DND-41 (cell line): ENCODE data around the gene DNAJB4.
"Not testable (repeated sequence)": the region's sequence is repeated elsewhere in the genome, so short reads cannot be mapped to it uniquely, and the experiment has no call there.

Experiments
- ATAC-seq: fragments of 200-7000 bp; cut with Tn5 transposase; 3 replicates; pipeline ENCODE4 v1.9.1; 2021; ENCODE audit warnings: low read depth; ENCODE audit not compliant: insufficient read depth
- DNase-seq: peaks from one replicate; pipeline ENCODE4 v3.0.0-alpha.2; 2020
- H2AFZ ChIP-seq: 2 replicates; pipeline ENCODE4 v1.6.0; 2012; ENCODE audit warnings: low read depth, low read length
- H3K27ac ChIP-seq: 2 replicates; pipeline ENCODE4 v1.5.1; 2012; ENCODE audit warnings: low read length, inconsistent platforms
- H3K27me3 ChIP-seq: fragments of 200-600 bp; sonication (generic); 2 replicates; pipeline ENCODE4 v1.6.0; 2012; ENCODE audit warnings: low read length, mild to moderate bottlenecking, inconsistent platforms; ENCODE audit not compliant: insufficient read depth, poor library complexity
- H3K36me3 ChIP-seq: 2 replicates; pipeline ENCODE4 v1.5.1; 2012; ENCODE audit warnings: low read length, inconsistent platforms; ENCODE audit not compliant: insufficient read depth
- H3K4me1 ChIP-seq: 2 replicates; pipeline ENCODE4 v1.5.1; 2012; ENCODE audit warnings: mild to moderate bottlenecking, low read length; ENCODE audit not compliant: insufficient read depth
- H3K4me2 ChIP-seq: 2 replicates; pipeline ENCODE4 v1.6.0; 2012; ENCODE audit warnings: mild to moderate bottlenecking, moderate library complexity, low read length, inconsistent platforms; ENCODE audit not compliant: insufficient read depth
- H3K4me3 ChIP-seq, 2 experiments: fragments of 200-600 bp in 1 of 2; shearing (Covaris generic) in 1 of 2; 2 replicates each; pipeline ENCODE4 v1.5.1; 2012 to 2016; ENCODE audit warnings: inconsistent platforms in 2 of 2, low read length in 2 of 2, mild to moderate bottlenecking in 2 of 2, low read depth in 1 of 2, moderate library complexity in 1 of 2
- H3K79me2 ChIP-seq: 2 replicates; pipeline ENCODE4 v1.6.0; 2012; ENCODE audit warnings: low read length, inconsistent platforms; ENCODE audit not compliant: insufficient read depth
- H3K9ac ChIP-seq: 2 replicates; pipeline ENCODE4 v1.6.0; 2012; ENCODE audit warnings: low read depth, mild to moderate bottlenecking, inconsistent platforms, low read length, moderate library complexity
- H3K9me3 ChIP-seq: 2 replicates; pipeline ENCODE4 v1.5.1; 2012; ENCODE audit warnings: low read length, moderate library complexity, mild to moderate bottlenecking, inconsistent platforms; ENCODE audit not compliant: insufficient read depth, severe bottlenecking
- H4K20me1 ChIP-seq: 2 replicates; pipeline ENCODE4 v1.6.0; 2012; ENCODE audit warnings: low read length; ENCODE audit not compliant: insufficient read depth
- EZH2 ChIP-seq: IDR thresholded peaks from 3 replicates; pipeline ENCODE4 v1.6.1; 2012; ENCODE audit warnings: borderline replicate concordance, low read depth, mild to moderate bottlenecking, moderate library complexity, low read length, inconsistent platforms; ENCODE audit not compliant: severe bottlenecking
- TF ChIP-seq, protein P1 (sequence below): IDR thresholded peaks from 2 replicates; pipeline ENCODE4 v1.5.1; 2012; ENCODE audit warnings: borderline replicate concordance, low read length, moderate library complexity, mild to moderate bottlenecking; ENCODE audit not compliant: poor library complexity, severe bottlenecking; ENCODE audit errors: extremely low read depth

Gene DNAJB4

GRCh38 chr1:77978293-77978968 lies 26.3 kb upstream of the DNAJB4 start:
- DNase-seq (peak; percentile 86), ATAC-seq (peak; percentile 69)
- Histone ChIP-seq H3K9ac (peak overlapping the region; percentile 74), H3K4me1 (peaks cover 57% of the 10 kb centered on the region), H3K27ac (peak overlapping the region; percentile 99), H3K27me3 (no peaks in the 10 kb centered on the region), H3K9me3 (no peaks in the 10 kb centered on the region), H3K4me3 (peak overlapping the region; percentile 56 to 65; a peak in 3 of 4 replicates), H3K79me2 (peaks cover 93% of the 10 kb centered on the region), H4K20me1 (peaks cover 44% of the 10 kb centered on the region), H2AFZ (peak overlapping the region; percentile 71), H3K4me2 (peak overlapping the region; percentile 78), H3K36me3 (peaks cover 43% of the 10 kb centered on the region)
- TF ChIP-seq, protein P1, sequence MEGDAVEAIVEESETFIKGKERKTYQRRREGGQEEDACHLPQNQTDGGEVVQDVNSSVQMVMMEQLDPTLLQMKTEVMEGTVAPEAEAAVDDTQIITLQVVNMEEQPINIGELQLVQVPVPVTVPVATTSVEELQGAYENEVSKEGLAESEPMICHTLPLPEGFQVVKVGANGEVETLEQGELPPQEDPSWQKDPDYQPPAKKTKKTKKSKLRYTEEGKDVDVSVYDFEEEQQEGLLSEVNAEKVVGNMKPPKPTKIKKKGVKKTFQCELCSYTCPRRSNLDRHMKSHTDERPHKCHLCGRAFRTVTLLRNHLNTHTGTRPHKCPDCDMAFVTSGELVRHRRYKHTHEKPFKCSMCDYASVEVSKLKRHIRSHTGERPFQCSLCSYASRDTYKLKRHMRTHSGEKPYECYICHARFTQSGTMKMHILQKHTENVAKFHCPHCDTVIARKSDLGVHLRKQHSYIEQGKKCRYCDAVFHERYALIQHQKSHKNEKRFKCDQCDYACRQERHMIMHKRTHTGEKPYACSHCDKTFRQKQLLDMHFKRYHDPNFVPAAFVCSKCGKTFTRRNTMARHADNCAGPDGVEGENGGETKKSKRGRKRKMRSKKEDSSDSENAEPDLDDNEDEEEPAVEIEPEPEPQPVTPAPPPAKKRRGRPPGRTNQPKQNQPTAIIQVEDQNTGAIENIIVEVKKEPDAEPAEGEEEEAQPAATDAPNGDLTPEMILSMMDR: no peak
- TF ChIP-seq EZH2: no peak

- Histone ChIP-seq H4K20me1 (peaks cover 38% of the 10 kb centered on the region), H2AFZ (peak within 1 kb of the TSS; percentile 96), H3K27me3 (no peaks in the 10 kb centered on the region), H3K27ac (peak within 1 kb of the TSS; percentile 99), H3K4me1 (peaks cover 51% of the 10 kb centered on the region), H3K9ac (peak within 1 kb of the TSS; percentile 74), H3K36me3 (peaks cover 41% of the 10 kb centered on the region), H3K9me3 (no peaks in the 10 kb centered on the region), H3K4me2 (peak within 1 kb of the TSS; percentile 78), H3K4me3 (peak within 1 kb of the TSS; percentile 56 to 65), H3K79me2 (peaks cover 91% of the 10 kb centered on the region)
- TF ChIP-seq, protein P1: peak; percentile 84
- TF ChIP-seq EZH2: no peak
- DNase-seq (peak; percentile 98), ATAC-seq (peak; percentile 88)
Observed at GRCh38 chr1:77978969-77979876, 25.5 kb upstream of the DNAJB4 start, which contains the start of gene FUBP1. Gene FUBP1 (minus strand): TSS chr1:77979072. CDS start chr1:77979004, 68 bp downstream.

GRCh38 chr1:77983352-77983996 lies 21.3 kb upstream of the DNAJB4 start:
- not testable (repeated sequence) for DNase-seq, H3K4me2 ChIP-seq, H4K20me1 ChIP-seq, H3K27me3 ChIP-seq, ATAC-seq, H2AFZ ChIP-seq, H3K36me3 ChIP-seq, H3K4me3 ChIP-seq, H3K9me3 ChIP-seq, H3K9ac ChIP-seq, H3K27ac ChIP-seq
- Histone ChIP-seq H3K79me2 (peaks cover 72% of the 10 kb centered on the region), H3K4me1 (peaks cover 17% of the 10 kb centered on the region)
